ENCODE measurements around the gene TRIM3. TPM values are rescaled to one million over a fixed set of nuclear protein-coding genes. Genes with fewer than 3 reads are reported as not detected.

Gene TRIM3
- total RNA-seq, 6 experiments from 2014 or later = 14.3 to 19.1 (median 17.4) TPM

GRCh38 chr11:6402561-6402981 is 71.2 kb downstream of the TRIM3 start:
- Mint-ChIP-seq H3K27me3 (ENCODE audit: insufficient read depth) (no peaks in the 10 kb centered on the region; the same call in 1 of the 2 replicates), H3K27ac (no peak overlapping the region), H3K4me3 (no peak overlapping the region), H3K36me3 (ENCODE audit: low read depth) (peaks cover 8% of the 10 kb centered on the region; the same call in 1 of the 2 replicates), H3K4me1 (ENCODE audit: low read depth) (peaks cover 27% of the 10 kb centered on the region), H3K9me3 (no peaks in the 10 kb centered on the region)
- no peak for DNase-seq
- TF ChIP-seq CTCF (IDR thresholded peaks at IDR 0.05) = no peak

- Mint-ChIP-seq H3K4me3 (no peak overlapping the region), H3K4me1 (ENCODE audit: low read depth) (peaks cover 32% of the 10 kb centered on the region), H3K36me3 (ENCODE audit: low read depth) (peaks cover 8% of the 10 kb centered on the region; the same call in 1 of the 2 replicates), H3K27ac (no peak overlapping the region), H3K27me3 (ENCODE audit: insufficient read depth) (no peaks in the 10 kb centered on the region; the same call in 1 of the 2 replicates), H3K9me3 (no peaks in the 10 kb centered on the region)
- TF ChIP-seq CTCF (IDR thresholded peaks at IDR 0.05) = no peak
- no peak for DNase-seq
Observed at GRCh38 chr11:6402061-6402470, 71.7 kb downstream of the TRIM3 start.

GRCh38 chr11:6401464-6401863 is 72.3 kb downstream of the TRIM3 start:
- no peak overlapping the region for H3K27ac Mint-ChIP-seq
- no peak overlapping the region for H3K4me3 Mint-ChIP-seq
- no peak for DNase-seq
- H3K27me3 Mint-ChIP-seq (ENCODE audit: insufficient read depth) = no peaks in the 10 kb centered on the region; the same call in 1 of the 2 replicates
- H3K9me3 Mint-ChIP-seq = no peaks in the 10 kb centered on the region
- H3K36me3 Mint-ChIP-seq (ENCODE audit: low read depth) = peaks cover 8% of the 10 kb centered on the region; the same call in 1 of the 2 replicates
- TF ChIP-seq CTCF (IDR thresholded peaks at IDR 0.05) = no peak
- H3K4me1 Mint-ChIP-seq (ENCODE audit: low read depth) = peaks cover 38% of the 10 kb centered on the region

GRCh38 chr11:6400431-6401345 is 73.1 kb downstream of the TRIM3 start:
- no peak for DNase-seq
- H3K27me3 Mint-ChIP-seq (ENCODE audit: insufficient read depth) = no peaks in the 10 kb centered on the region; the same call in 1 of the 2 replicates
- peaks cover 8% of the 10 kb centered on the region; the same call in 1 of the 2 replicates for H3K36me3 Mint-ChIP-seq (ENCODE audit: low read depth)
- no peak overlapping the region for H3K4me3 Mint-ChIP-seq
- peaks cover 42% of the 10 kb centered on the region for H3K4me1 Mint-ChIP-seq (ENCODE audit: low read depth)
- no peaks in the 10 kb centered on the region for H3K9me3 Mint-ChIP-seq
- H3K27ac Mint-ChIP-seq = no peak overlapping the region
- TF ChIP-seq CTCF (IDR thresholded peaks at IDR 0.05) = no peak

Other genes starting within 250 kb of the TRIM3 start
- gene FHIP1B, start 239.3 kb downstream of the TRIM3 start, total RNA-seq (2021; fragmentation: NEBNext Ultra II Directional; extraction: Animal tissue kit (Norgen Biotek cat#: 25700)) = 10 to 100 TPM; 12.7 to 15.6 (median 14.7) TPM
- not detected for gene CNGA4, start 234.9 kb downstream of the TRIM3 start, total RNA-seq (2021; fragmentation: NEBNext Ultra II Directional; extraction: Animal tissue kit (Norgen Biotek cat#: 25700))
- gene CCKBR, start 214.1 kb downstream of the TRIM3 start, total RNA-seq (2021; fragmentation: NEBNext Ultra II Directional; extraction: Animal tissue kit (Norgen Biotek cat#: 25700)) = not detected
- 100 to 1,000 TPM; 140 to 235 (median 203) TPM for gene CAVIN3, start 153.4 kb downstream of the TRIM3 start, total RNA-seq (2021; fragmentation: NEBNext Ultra II Directional; extraction: Animal tissue kit (Norgen Biotek cat#: 25700))
- gene SMPD1, start 83.5 kb downstream of the TRIM3 start, total RNA-seq (2021; fragmentation: NEBNext Ultra II Directional; extraction: Animal tissue kit (Norgen Biotek cat#: 25700)) = 100 to 1,000 TPM; 117 to 145 (median 123) TPM
- gene APBB1, start 54.8 kb downstream of the TRIM3 start, total RNA-seq (2021; fragmentation: NEBNext Ultra II Directional; extraction: Animal tissue kit (Norgen Biotek cat#: 25700)) = 10 to 100 TPM; 32.3 to 38.7 (median 35.4) TPM
- under 1 TPM; 0.29 to 0.76 (median 0.55) TPM for gene HPX, start 33.0 kb downstream of the TRIM3 start, total RNA-seq (2021; fragmentation: NEBNext Ultra II Directional; extraction: Animal tissue kit (Norgen Biotek cat#: 25700))
- 10 to 100 TPM; 60.9 to 72.4 (median 67.7) TPM for gene ARFIP2, start 7.4 kb upstream of the TRIM3 start, total RNA-seq (2021; fragmentation: NEBNext Ultra II Directional; extraction: Animal tissue kit (Norgen Biotek cat#: 25700))
- gene TIMM10B, start 7.6 kb upstream of the TRIM3 start, total RNA-seq (2021; fragmentation: NEBNext Ultra II Directional; extraction: Animal tissue kit (Norgen Biotek cat#: 25700)) = 10 to 100 TPM; 29.0 to 39.3 (median 31.0) TPM
- 1 to 10 TPM; 1.4 to 2.3 (median 1.6) TPM for gene DNHD1, start 23.3 kb upstream of the TRIM3 start, total RNA-seq (2021; fragmentation: NEBNext Ultra II Directional; extraction: Animal tissue kit (Norgen Biotek cat#: 25700))
- 10 to 100 TPM; 18.5 to 26.7 (median 20.2) TPM for gene RRP8, start 129.7 kb upstream of the TRIM3 start, total RNA-seq (2021; fragmentation: NEBNext Ultra II Directional; extraction: Animal tissue kit (Norgen Biotek cat#: 25700))
- gene ILK, start 129.8 kb upstream of the TRIM3 start, total RNA-seq (2021; fragmentation: NEBNext Ultra II Directional; extraction: Animal tissue kit (Norgen Biotek cat#: 25700)) = 100 to 1,000 TPM; 195 to 245 (median 223) TPM
- 100 to 1,000 TPM; 148 to 205 (median 192) TPM for gene TAF10, start 138.3 kb upstream of the TRIM3 start, total RNA-seq (2021; fragmentation: NEBNext Ultra II Directional; extraction: Animal tissue kit (Norgen Biotek cat#: 25700))
- gene TPP1, start 145.5 kb upstream of the TRIM3 start, total RNA-seq (2021; fragmentation: NEBNext Ultra II Directional; extraction: Animal tissue kit (Norgen Biotek cat#: 25700)) = 10 to 100 TPM; 50.1 to 61.7 (median 54.1) TPM
- 1 to 10 TPM; 1.4 to 2.8 (median 2.3) TPM for gene DCHS1, start 181.9 kb upstream of the TRIM3 start, total RNA-seq (2021; fragmentation: NEBNext Ultra II Directional; extraction: Animal tissue kit (Norgen Biotek cat#: 25700))
- 100 to 1,000 TPM in 1 of 6 experiments, 10 to 100 TPM in 5; 79.5 to 111 (median 89.4) TPM for gene MRPL17, start 209.4 kb upstream of the TRIM3 start, total RNA-seq (2021; fragmentation: NEBNext Ultra II Directional; extraction: Animal tissue kit (Norgen Biotek cat#: 25700))